Posterior cingulate gyrus (tissue), 11 donors: ENCODE results near the gene SLC25A39.

Experiments used
- DNase-seq, 10 donors: peaks; one replicate each; pipeline versions ENCODE4 v3.0.0 to v3.0.0-alpha.2; 2020 to 2021; ENCODE audit warnings: mixed read lengths in 3 of 10
- intact Hi-C: fragments of 100-400 bp; cut with DNase I; formaldehyde crosslinking; loops from one replicate; pipeline ENCODE4 v1.15.1; 2023

SLC25A39 gene

GRCh38 chr17:44283344-44284023 is 41.1 kb downstream of the SLC25A39 start:
- DNase-seq, result no peak
- intact Hi-C loops, result no loop called here

- DNase-seq, result no peak
- intact Hi-C loops, result no loop called here
These were observed 42.4 kb downstream of the SLC25A39 start for GRCh38 chr17:44282264-44282663.

GRCh38 chr17:44281570-44281969 is 43.1 kb downstream of the SLC25A39 start:
- DNase-seq, result no peak
- intact Hi-C loops, result no loop called here

- intact Hi-C loops, result no loop called here
- no peak for DNase-seq
These were observed 44.2 kb downstream of the SLC25A39 start for GRCh38 chr17:44280392-44280937.

- intact Hi-C loops, result no loop called here
- DNase-seq, result peak in 6 of 10 donors; percentile 6 to 91 (median 29)
These were observed 44.8 kb downstream of the SLC25A39 start for GRCh38 chr17:44279666-44280391.

- DNase-seq, result no peak
- intact Hi-C loops, result no loop called here
These were observed 45.3 kb downstream of the SLC25A39 start for GRCh38 chr17:44279346-44279665.

- intact Hi-C loops, result no loop called here
- no peak for DNase-seq
These were observed 46.6 kb downstream of the SLC25A39 start for GRCh38 chr17:44277976-44278375.

- DNase-seq, result no peak
- intact Hi-C loops, result no loop called here
These were observed 51.0 kb downstream of the SLC25A39 start for GRCh38 chr17:44273607-44274006.

- DNase-seq, result no peak
- intact Hi-C loops, result no loop called here
These were observed 51.7 kb downstream of the SLC25A39 start for GRCh38 chr17:44272954-44273353.

- intact Hi-C loops, result no loop called here
- no peak for DNase-seq
These were observed 52.2 kb downstream of the SLC25A39 start for GRCh38 chr17:44272321-44272951.
